Neuronal stem cell (in vitro differentiated cells): ENCODE data around the gene C3orf18.

Experiments used
- DNase-seq: peaks from one replicate; pipeline ENCODE4 v3.0.0-alpha.2; 2013; ENCODE audit warnings: low spot score
- H2AFZ ChIP-seq: one replicate; pipeline ENCODE4 v1.6.1; 2013; ENCODE audit warnings: mild to moderate bottlenecking, low read length, inconsistent platforms
- H2AK5ac ChIP-seq: 2 replicates; pipeline ENCODE4 v1.6.1; 2013; ENCODE audit warnings: low read depth, mild to moderate bottlenecking, inconsistent platforms, low read length, moderate library complexity, mixed read lengths
- H2BK120ac ChIP-seq: 2 replicates; pipeline ENCODE4 v1.6.1; 2013; ENCODE audit warnings: low read depth, mild to moderate bottlenecking, inconsistent platforms, low read length, moderate library complexity, mixed read lengths
- H2BK12ac ChIP-seq: one replicate; pipeline ENCODE4 v1.6.1; 2013; ENCODE audit warnings: low read length, inconsistent platforms
- H2BK15ac ChIP-seq: 2 replicates; pipeline ENCODE4 v1.6.1; 2013; ENCODE audit warnings: mild to moderate bottlenecking, low read length, inconsistent platforms, mixed read lengths
- H2BK5ac ChIP-seq: one replicate; pipeline ENCODE4 v1.6.1; 2013; ENCODE audit warnings: inconsistent platforms, mild to moderate bottlenecking, low read length, moderate library complexity
- H3K14ac ChIP-seq: one replicate; pipeline ENCODE4 v1.6.1; 2013; ENCODE audit warnings: low read length, inconsistent platforms
- H3K18ac ChIP-seq: 2 replicates; pipeline ENCODE4 v1.6.1; 2013; ENCODE audit warnings: low read length, inconsistent platforms
- H3K23ac ChIP-seq: 2 replicates; pipeline ENCODE4 v1.6.1; 2013; ENCODE audit warnings: low read depth, mild to moderate bottlenecking, mixed read lengths, low read length, inconsistent platforms; ENCODE audit not compliant: poor library complexity
- H3K27ac ChIP-seq: replicated peaks from 3 replicates; pipeline ENCODE4 v1.5.1; 2013; ENCODE audit warnings: low read length, inconsistent platforms
- H3K27me3 ChIP-seq, 3 experiments: 2 replicates each; pipeline ENCODE4 v1.6.1; 2013; ENCODE audit warnings: low read length in 3 of 3, mild to moderate bottlenecking in 2 of 3, inconsistent platforms in 1 of 3, low read depth in 1 of 3, mixed read lengths in 1 of 3, moderate library complexity in 1 of 3; ENCODE audit not compliant: control insufficient read depth in 3 of 3, insufficient read depth in 3 of 3
- H3K36me3 ChIP-seq, 2 donors: replicated peaks in 1 of 2; 2 replicates each; pipeline ENCODE4 v1.6.1; 2013; ENCODE audit warnings: low read length in 2 of 2; ENCODE audit not compliant: control insufficient read depth in 2 of 2, insufficient read depth in 2 of 2
- H3K4ac ChIP-seq: 2 replicates; pipeline ENCODE4 v1.6.1; 2013; ENCODE audit warnings: inconsistent platforms, mild to moderate bottlenecking, low read length, moderate library complexity
- H3K4me1 ChIP-seq, 2 donors: 1 replicate in 1 of 2; 2 replicates in 1 of 2; pipeline ENCODE4 v1.6.1; 2013; ENCODE audit warnings: low read length in 2 of 2, low read depth in 1 of 2; ENCODE audit not compliant: control insufficient read depth in 2 of 2, insufficient read depth in 1 of 2
- H3K4me2 ChIP-seq: one replicate; pipeline ENCODE4 v1.6.1; 2013; ENCODE audit warnings: mild to moderate bottlenecking, low read length, inconsistent platforms; ENCODE audit not compliant: insufficient read depth, poor library complexity, severe bottlenecking
- H3K4me3 ChIP-seq, 2 donors: 2 replicates each; pipeline ENCODE4 v1.5.1; 2013; ENCODE audit warnings: low read length in 2 of 2, mild to moderate bottlenecking in 2 of 2, inconsistent platforms in 1 of 2, moderate library complexity in 1 of 2
- H3K79me1 ChIP-seq: one replicate; pipeline ENCODE4 v1.6.1; 2013; ENCODE audit warnings: low read depth, mild to moderate bottlenecking, inconsistent platforms, low read length, moderate library complexity
- H3K9ac ChIP-seq: one replicate; pipeline ENCODE4 v1.6.1; 2013; ENCODE audit warnings: mild to moderate bottlenecking, low read depth, low read length, inconsistent platforms; ENCODE audit not compliant: poor library complexity
- H3K9me3 ChIP-seq, 2 donors: replicated peaks in 1 of 2; 2 replicates each; pipeline versions ENCODE3 to v1.6.1; 2013; ENCODE audit warnings: low read length in 2 of 2, mild to moderate bottlenecking in 2 of 2, inconsistent platforms in 1 of 2, low read depth in 1 of 2, mixed read lengths in 1 of 2, moderate library complexity in 1 of 2; ENCODE audit not compliant: control insufficient read depth in 2 of 2, insufficient read depth in 1 of 2
- H4K8ac ChIP-seq: one replicate; pipeline ENCODE4 v1.6.1; 2013; ENCODE audit warnings: low read depth, mild to moderate bottlenecking, inconsistent platforms, low read length, moderate library complexity
- H4K91ac ChIP-seq: one replicate; pipeline ENCODE4 v1.6.1; 2013; ENCODE audit warnings: low read length, low read depth, mild to moderate bottlenecking, inconsistent platforms; ENCODE audit not compliant: poor library complexity
- WGBS, 2 donors: extraction: QIAGEN DNeasy Blood & Tissue Kit; methylation state at CpG; one replicate each; pipeline ENCODE4 v1.1.7; 2013; ENCODE audit warnings: missing lambda C conversion rate in 2 of 2, mixed read lengths in 1 of 2; ENCODE audit not compliant: insufficient read length in 2 of 2, insufficient replicate concordance in 1 of 2; ENCODE audit errors: extremely low coverage in 2 of 2; 5-methylcytosine and 5-hydroxymethylcytosine counted together

The C3orf18 gene

DNA sequence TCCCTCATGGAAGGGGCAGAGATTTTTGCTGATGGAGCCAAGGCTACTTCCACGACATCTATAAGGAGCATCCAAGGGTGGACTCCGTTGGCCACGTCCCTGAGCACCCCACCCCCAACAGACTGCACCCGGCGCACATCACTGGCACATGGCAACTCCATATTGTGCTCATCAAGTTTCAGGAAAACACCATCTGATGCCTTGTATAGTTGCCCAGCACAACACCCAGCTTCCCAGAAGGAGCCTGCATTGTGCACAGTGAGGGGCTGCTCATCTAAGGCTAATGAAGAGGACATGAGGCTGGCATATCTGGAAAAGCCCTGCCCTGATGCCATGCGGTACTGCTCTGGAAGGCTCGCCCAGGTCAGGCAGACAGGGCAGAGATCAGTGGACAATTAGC is 49.1 kb downstream of the C3orf18 start:
- no peaks in the 10 kb centered on the region for H3K79me1 ChIP-seq
- H2AFZ ChIP-seq, result no peak overlapping the region
- no peak overlapping the region for H3K4me2 ChIP-seq
- H3K23ac ChIP-seq, result peak overlapping the region; percentile 18
- peak overlapping the region; percentile 77 for H2AK5ac ChIP-seq
- no peak overlapping the region for H2BK12ac ChIP-seq
- H3K36me3 ChIP-seq, result no peaks in the 10 kb centered on the region
- peaks cover 0 to 50% (median 0%) of the 10 kb centered on the region in 3 experiments for H3K27me3 ChIP-seq
- no peak overlapping the region for H3K14ac ChIP-seq
- no peak overlapping the region for H2BK5ac ChIP-seq
- no peak overlapping the region for H2BK120ac ChIP-seq
- H3K9ac ChIP-seq, result no peak overlapping the region
- no peak overlapping the region for H4K91ac ChIP-seq
- no peaks in the 10 kb centered on the region for H3K9me3 ChIP-seq
- peak overlapping the region; percentile 32 for H3K18ac ChIP-seq
- H3K4me1 ChIP-seq, result peaks cover 22 to 37% of the 10 kb centered on the region in 2 donors
- no peak overlapping the region for H3K4me3 ChIP-seq
- peak overlapping the region; percentile 40 for H2BK15ac ChIP-seq
- H3K4ac ChIP-seq, result no peak overlapping the region
- no peak overlapping the region for H4K8ac ChIP-seq
- no peak for DNase-seq
- H3K27ac ChIP-seq, result no peak overlapping the region
- WGBS, 2 donors, result no CpG with 5 or more reads among the region's 7 CpGs

DNA sequence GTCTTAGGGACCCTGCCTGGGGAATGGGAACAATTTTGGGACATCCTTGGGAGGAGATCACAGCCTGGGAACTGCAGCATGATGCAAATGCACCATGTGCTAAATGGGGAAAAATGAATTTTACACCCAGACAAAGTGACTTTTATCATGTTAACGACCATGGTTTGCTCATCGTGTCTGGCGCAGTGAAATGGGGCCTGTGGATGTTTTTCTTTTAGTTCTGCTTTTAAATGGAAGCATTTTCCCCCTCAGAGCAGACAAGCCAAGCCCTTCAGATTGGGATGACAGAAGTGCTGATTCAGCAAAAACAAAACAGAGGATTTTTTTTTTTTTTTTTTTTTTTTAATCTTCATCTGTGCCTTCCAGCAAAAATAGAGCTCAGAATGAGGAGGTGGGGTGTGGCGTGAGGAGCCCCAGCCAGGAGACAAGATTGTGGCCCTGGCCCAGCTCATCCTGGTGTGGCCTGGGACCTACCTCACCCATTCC is 49.8 kb downstream of the C3orf18 start:
- Histone ChIP-seq H3K27ac (no peak overlapping the region), H3K9ac (no peak overlapping the region), H3K4me2 (no peak overlapping the region), H2BK5ac (no peak overlapping the region), H4K8ac (no peak overlapping the region), H4K91ac (no peak overlapping the region), H3K4me1 (peaks cover 22 to 37% of the 10 kb centered on the region in 2 donors), H3K18ac (peak overlapping the region; percentile 7), H2BK15ac (no peak overlapping the region), H3K4me3 (no peak overlapping the region), H2AK5ac (peak overlapping the region; percentile 77), H3K79me1 (no peaks in the 10 kb centered on the region), H2BK120ac (no peak overlapping the region), H2AFZ (no peak overlapping the region), H3K23ac (no peak overlapping the region), H3K9me3 (no peaks in the 10 kb centered on the region), H3K4ac (no peak overlapping the region), H2BK12ac (peak overlapping the region; percentile 96), H3K27me3 (peaks cover 0 to 50% (median 0%) of the 10 kb centered on the region in 3 experiments), H3K14ac (no peak overlapping the region), H3K36me3 (no peaks in the 10 kb centered on the region)
- WGBS, 2 donors, result no CpG with 5 or more reads among the region's 4 CpGs
- DNase-seq, result no peak

DNA sequence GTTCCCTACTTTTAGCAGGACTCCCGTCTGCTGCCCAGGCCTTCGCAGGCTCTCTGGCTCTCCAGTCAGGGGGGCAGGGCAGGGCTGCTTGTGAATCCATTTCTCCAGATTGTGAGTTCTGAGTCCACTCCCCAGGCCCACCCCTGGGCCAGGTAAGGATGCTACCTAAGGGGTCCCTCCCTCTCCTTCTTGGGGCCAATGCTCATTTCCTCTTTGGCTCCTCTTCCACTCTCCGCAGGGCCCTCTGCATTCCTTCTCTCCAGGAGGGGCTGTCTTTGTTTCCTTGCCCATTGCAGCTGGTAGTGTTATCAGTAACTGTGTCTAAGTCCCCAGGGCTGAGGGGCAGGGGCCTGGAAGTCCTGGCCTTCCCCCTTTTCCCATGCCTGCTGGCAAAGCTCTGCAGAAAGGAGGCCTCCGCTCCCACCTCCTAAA is 51.1 kb downstream of the C3orf18 start:
- peak overlapping the region; percentile 82 for H2BK15ac ChIP-seq
- no CpG with 5 or more reads among the region's 4 CpGs for WGBS, 2 donors
- H3K9ac ChIP-seq, result peak overlapping the region; percentile 45
- peak; percentile 44 for DNase-seq
- peak overlapping the region; percentile 48 for H4K91ac ChIP-seq
- H3K23ac ChIP-seq, result no peak overlapping the region
- H2AK5ac ChIP-seq, result peak overlapping the region; percentile 42
- peak overlapping the region; percentile 78 for H2BK5ac ChIP-seq
- no peaks in the 10 kb centered on the region for H3K36me3 ChIP-seq
- peak overlapping the region; percentile 95 for H3K18ac ChIP-seq
- peak overlapping the region; percentile 56 for H3K4me2 ChIP-seq
- H3K27me3 ChIP-seq, result peaks cover 0 to 47% (median 0%) of the 10 kb centered on the region in 3 experiments
- H3K9me3 ChIP-seq, result no peaks in the 10 kb centered on the region
- peak overlapping the region; percentile 91 for H2AFZ ChIP-seq
- no peak overlapping the region for H4K8ac ChIP-seq
- peak overlapping the region; percentile 93 for H2BK120ac ChIP-seq
- H3K79me1 ChIP-seq, result no peaks in the 10 kb centered on the region
- H2BK12ac ChIP-seq, result peak overlapping the region; percentile 31
- H3K4me1 ChIP-seq, result peaks cover 22 to 37% of the 10 kb centered on the region in 2 donors
- no peak overlapping the region for H3K4ac ChIP-seq
- H3K27ac ChIP-seq, result peak overlapping the region; percentile 93
- peak overlapping the region; percentile 48 for H3K14ac ChIP-seq
- H3K4me3 ChIP-seq, result peak overlapping the region in 1 of 2 donors; percentile 33

DNA sequence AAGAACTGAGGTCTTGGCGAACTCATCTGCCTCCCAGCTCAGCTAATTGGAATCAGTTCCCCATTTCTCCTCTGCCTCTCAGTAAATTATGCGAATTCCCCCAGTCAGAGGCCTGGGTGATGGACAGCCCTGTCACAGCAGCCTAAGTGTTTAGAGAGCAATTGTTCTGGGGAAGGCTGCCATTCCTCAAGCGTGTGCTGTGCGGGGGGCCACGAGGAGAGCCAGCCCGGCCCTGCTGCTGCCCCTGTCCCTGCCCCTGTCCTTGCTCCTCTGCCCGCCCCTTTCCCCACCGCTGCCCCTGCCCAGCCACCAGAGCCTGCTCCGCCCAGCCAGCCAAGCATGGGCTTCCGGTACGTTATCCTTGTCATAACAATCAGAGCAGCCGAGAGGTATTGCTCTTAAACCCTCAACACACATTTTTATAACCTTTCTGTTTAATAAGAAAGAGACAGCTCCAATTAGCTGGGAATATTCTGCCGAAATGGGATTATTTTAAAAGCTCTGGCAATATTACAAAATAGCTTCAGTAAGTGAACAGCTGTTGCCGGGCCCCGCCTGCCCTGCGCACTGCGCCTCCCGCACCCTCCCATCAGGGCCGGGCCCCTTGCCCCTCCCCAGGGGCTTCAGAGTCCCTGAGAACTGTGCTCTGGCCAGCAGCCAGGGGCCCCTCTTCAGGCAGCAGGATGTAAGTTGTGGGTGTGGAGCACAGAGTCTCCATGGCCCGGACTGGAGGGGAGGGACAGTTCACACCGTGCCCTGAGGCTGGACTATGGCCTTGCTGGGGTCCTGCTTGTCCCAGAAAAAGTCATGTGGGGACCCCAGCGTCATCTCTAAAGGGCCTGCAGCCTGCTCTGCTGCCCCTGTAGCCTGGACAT is 51.7 kb downstream of the C3orf18 start:
- H3K27ac ChIP-seq, result peak overlapping the region; percentile 93
- no peak overlapping the region for H3K23ac ChIP-seq
- H3K4me1 ChIP-seq, result peaks cover 22 to 34% of the 10 kb centered on the region in 2 donors
- no CpG with 5 or more reads among the region's 22 CpGs for WGBS, 2 donors
- no peaks in the 10 kb centered on the region for H3K79me1 ChIP-seq
- H3K9ac ChIP-seq, result no peak overlapping the region
- peak overlapping the region in 1 of 2 donors; percentile 33 for H3K4me3 ChIP-seq
- peak overlapping the region; percentile 95 for H3K18ac ChIP-seq
- H2BK15ac ChIP-seq, result peak overlapping the region; percentile 82
- H3K4me2 ChIP-seq, result peak overlapping the region; percentile 56
- no peak overlapping the region for H2BK12ac ChIP-seq
- H2BK5ac ChIP-seq, result peak overlapping the region; percentile 78
- no peaks in the 10 kb centered on the region for H3K36me3 ChIP-seq
- H4K8ac ChIP-seq, result no peak overlapping the region
- peak; percentile 68 for DNase-seq
- H2AFZ ChIP-seq, result peak overlapping the region; percentile 91
- H2BK120ac ChIP-seq, result peak overlapping the region; percentile 93
- H2AK5ac ChIP-seq, result peak overlapping the region; percentile 48
- no peak overlapping the region for H3K4ac ChIP-seq
- H4K91ac ChIP-seq, result peak overlapping the region; percentile 48
- peaks cover 0 to 47% (median 0%) of the 10 kb centered on the region in 3 experiments for H3K27me3 ChIP-seq
- H3K9me3 ChIP-seq, result no peaks in the 10 kb centered on the region
- H3K14ac ChIP-seq, result no peak overlapping the region
